Mesodermal cell (in vitro differentiated cells): ENCODE data around the gene RNASET2.

Experiments used
- H3K27ac ChIP-seq: 2 replicates; pipeline ENCODE4 v1.7.0; 2013; ENCODE audit warnings: mild to moderate bottlenecking, low read depth, low read length, moderate library complexity; ENCODE audit not compliant: severe bottlenecking
- H3K36me3 ChIP-seq: 2 replicates; pipeline ENCODE4 v1.7.1; 2013; ENCODE audit warnings: mild to moderate bottlenecking, low read length, moderate library complexity; ENCODE audit not compliant: control insufficient read depth, insufficient read depth
- H3K4me1 ChIP-seq: one replicate; pipeline ENCODE4 v1.7.1; 2013; ENCODE audit warnings: mild to moderate bottlenecking, low read length; ENCODE audit not compliant: insufficient read depth, control insufficient read depth, poor library complexity, severe bottlenecking
- H3K4me3 ChIP-seq: 2 replicates; pipeline ENCODE4 v1.7.0; 2013; ENCODE audit warnings: low read length, control low read depth, mild to moderate bottlenecking; ENCODE audit not compliant: insufficient read depth, poor library complexity, severe bottlenecking; ENCODE audit errors: extremely low read depth
- H3K9me3 ChIP-seq: 2 replicates; pipeline ENCODE4 v1.7.1; 2013; ENCODE audit warnings: mild to moderate bottlenecking, low read length, moderate library complexity; ENCODE audit not compliant: control insufficient read depth
- WGBS, 2 experiments: methylation state at CpG; one replicate each; pipeline ENCODE4 v1.1.5; 2013; ENCODE audit warnings: missing lambda C conversion rate in 2 of 2; ENCODE audit not compliant: insufficient coverage in 2 of 2; 5-methylcytosine and 5-hydroxymethylcytosine counted together

Gene RNASET2

GRCh38 chr6:166970091-166970490, 13.7 kb upstream of the RNASET2 start:
- Histone ChIP-seq H3K36me3 (peaks cover 58% of the 10 kb centered on the region), H3K4me1 (no peaks in the 10 kb centered on the region), H3K4me3 (no peak overlapping the region), H3K9me3 (peaks cover 21% of the 10 kb centered on the region), H3K27ac (no peak overlapping the region)

DNA sequence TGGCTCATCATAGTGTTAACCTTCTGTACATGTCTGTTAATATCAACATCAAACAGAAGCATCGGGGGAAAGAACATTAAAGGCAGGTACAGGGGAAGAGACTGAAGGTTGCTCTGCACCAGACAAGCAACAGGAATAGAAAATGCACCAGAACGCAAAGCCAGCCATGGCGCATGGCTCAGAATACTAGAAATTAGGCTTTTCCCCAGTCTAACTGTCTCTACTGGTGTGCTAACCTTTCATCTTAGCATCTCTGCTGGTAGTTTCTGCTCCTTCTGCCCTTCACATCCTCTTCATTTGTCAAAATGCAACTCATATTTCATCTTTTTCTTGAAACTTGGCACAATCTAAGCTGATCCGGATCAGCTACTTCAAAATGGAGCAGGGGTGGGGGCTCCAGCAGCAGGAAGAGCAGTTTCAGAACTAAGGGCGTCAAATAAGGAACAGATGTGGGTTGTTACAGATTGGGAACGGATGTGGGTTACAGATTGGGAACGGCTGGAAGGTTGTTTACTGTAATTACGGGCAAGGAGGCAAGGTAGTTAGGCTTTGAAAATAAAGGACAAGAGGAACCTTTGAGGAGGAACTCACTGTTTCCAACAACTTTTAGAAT, 13.1 kb upstream of the RNASET2 start:
- WGBS, 2 experiments: 95% methylated on average over 7 of the region's 8 CpGs
- Histone ChIP-seq H3K36me3 (peaks cover 52% of the 10 kb centered on the region), H3K9me3 (peaks cover 27% of the 10 kb centered on the region), H3K27ac (no peak overlapping the region), H3K4me3 (no peak overlapping the region), H3K4me1 (no peaks in the 10 kb centered on the region)

- Histone ChIP-seq H3K36me3 (peaks cover 22% of the 10 kb centered on the region), H3K4me1 (no peaks in the 10 kb centered on the region), H3K4me3 (no peak overlapping the region), H3K27ac (no peak overlapping the region), H3K9me3 (peaks cover 34% of the 10 kb centered on the region)
- WGBS, 2 experiments: 100% methylated on average over 1 to 2 of the region's 2 CpGs
Observed at GRCh38 chr6:166966268-166966667, 9.9 kb upstream of the RNASET2 start.

DNA sequence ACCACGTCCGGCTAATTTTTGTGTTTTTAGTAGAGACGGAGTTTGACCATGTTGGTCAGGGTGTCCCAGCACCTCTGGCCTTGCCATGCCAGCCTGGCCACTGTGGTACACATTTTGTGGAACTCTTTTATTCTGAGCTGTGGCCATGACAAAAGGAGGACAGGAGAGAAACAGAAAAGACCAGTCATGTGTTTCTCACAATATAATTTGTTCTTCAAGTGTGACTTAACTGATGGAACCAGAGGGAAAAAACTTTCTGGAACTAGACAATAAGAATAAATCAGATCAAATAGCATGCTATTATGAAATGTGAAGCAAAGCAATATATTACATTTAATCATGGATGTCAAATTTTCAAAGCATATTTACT, 4.2 kb upstream of the RNASET2 start:
- no peaks in the 10 kb centered on the region for H3K36me3 ChIP-seq
- H3K27ac ChIP-seq: no peak overlapping the region
- peaks cover 13% of the 10 kb centered on the region for H3K9me3 ChIP-seq
- peaks cover 17% of the 10 kb centered on the region for H3K4me1 ChIP-seq
- no peak overlapping the region for H3K4me3 ChIP-seq
- WGBS, 2 experiments: 77 to 100% methylated on average over 1 to 3 of the region's 3 CpGs

GRCh38 chr6:166959911-166960608, 3.7 kb upstream of the RNASET2 start:
- H3K27ac ChIP-seq: no peak overlapping the region
- H3K36me3 ChIP-seq: no peaks in the 10 kb centered on the region
- peaks cover 13% of the 10 kb centered on the region for H3K9me3 ChIP-seq
- WGBS, 2 experiments: 93 to 95% methylated on average over 9 of the region's 9 CpGs
- no peak overlapping the region for H3K4me3 ChIP-seq
- peaks cover 17% of the 10 kb centered on the region for H3K4me1 ChIP-seq

- no peak overlapping the region for H3K4me3 ChIP-seq
- no peaks in the 10 kb centered on the region for H3K36me3 ChIP-seq
- WGBS, 2 experiments: 84 to 100% methylated on average over 1 to 5 of the region's 13 CpGs
- peaks cover 5% of the 10 kb centered on the region for H3K9me3 ChIP-seq
- H3K27ac ChIP-seq: peak overlapping the region; percentile 41
- H3K4me1 ChIP-seq: peaks cover 17% of the 10 kb centered on the region
Observed at GRCh38 chr6:166958926-166959861, 2.8 kb upstream of the RNASET2 start.

- Histone ChIP-seq H3K9me3 (no peaks in the 10 kb centered on the region), H3K4me3 (no peak overlapping the region), H3K36me3 (no peaks in the 10 kb centered on the region), H3K4me1 (peaks cover 17% of the 10 kb centered on the region), H3K27ac (no peak overlapping the region)
- 65 to 85% methylated on average over 5 of the region's 5 CpGs for WGBS, 2 experiments
Observed at GRCh38 chr6:166957805-166958076, 1.4 kb upstream of the RNASET2 start.

DNA sequence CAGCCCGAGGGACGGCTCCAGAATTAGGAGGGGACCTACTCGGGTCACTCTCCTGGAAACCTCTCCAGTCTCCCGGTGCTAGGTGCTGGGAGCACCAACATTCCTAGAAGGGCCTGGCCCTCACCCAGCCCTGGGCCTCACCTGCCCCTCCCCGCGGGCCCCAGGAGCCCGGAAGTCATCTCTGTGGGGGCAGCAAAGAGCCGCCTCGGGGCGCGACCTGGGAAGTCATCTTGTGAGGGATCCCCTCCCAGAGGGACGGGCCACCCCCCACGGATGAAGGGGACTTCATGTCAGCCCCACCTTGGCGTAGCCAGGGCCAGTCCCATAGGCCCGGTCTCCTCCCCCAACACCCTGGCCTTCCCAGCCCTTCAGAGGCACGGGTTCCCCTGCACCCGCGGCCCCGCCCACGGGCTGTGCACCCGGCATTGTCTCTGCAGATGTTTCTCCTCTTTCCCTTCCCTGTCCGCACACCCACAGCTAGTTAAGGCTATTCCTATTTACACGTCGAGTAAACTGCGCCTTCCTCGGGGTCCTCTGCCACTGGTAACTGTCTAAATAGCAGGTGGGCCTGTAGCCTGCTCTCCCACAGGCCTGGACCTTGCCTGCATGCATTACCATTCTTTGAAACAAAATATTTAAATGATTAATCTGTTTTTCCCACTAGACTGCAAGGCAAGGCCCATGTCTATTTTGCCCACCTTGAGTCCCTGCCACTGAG, 896 bp upstream of the RNASET2 start:
- Histone ChIP-seq H3K27ac (no peak overlapping the region), H3K9me3 (no peaks in the 10 kb centered on the region), H3K36me3 (no peaks in the 10 kb centered on the region), H3K4me3 (peak overlapping the region; percentile 67), H3K4me1 (peaks cover 17% of the 10 kb centered on the region)
- 27% methylated on average over 24 to 25 of the region's 26 CpGs for WGBS, 2 experiments

- Histone ChIP-seq H3K36me3 (no peaks in the 10 kb centered on the region), H3K27ac (no peak overlapping the region), H3K4me1 (peaks cover 17% of the 10 kb centered on the region), H3K9me3 (peaks cover 2% of the 10 kb centered on the region), H3K4me3 (peak overlapping the region; percentile 67)
- 1% methylated on average over 52 to 54 of the region's 54 CpGs for WGBS, 2 experiments
Observed at GRCh38 chr6:166955865-166956443, 396 bp downstream of the RNASET2 start.

- no peak overlapping the region for H3K27ac ChIP-seq
- peaks cover 21% of the 10 kb centered on the region for H3K4me1 ChIP-seq
- no peaks in the 10 kb centered on the region for H3K36me3 ChIP-seq
- peak overlapping the region; percentile 67 for H3K4me3 ChIP-seq
- WGBS, 2 experiments: 59 to 74% methylated on average over 17 to 18 of the region's 52 CpGs
- H3K9me3 ChIP-seq: peaks cover 5% of the 10 kb centered on the region
Observed at GRCh38 chr6:166955121-166955864, 1.1 kb downstream of the RNASET2 start.
